HG03280 (cell line): ENCODE results near the gene RIPPLY3.

Experiments
- ATAC-seq: cut with Tn5 transposase; IDR thresholded peaks from one replicate; pipeline ENCODE4 v1.9.1; 2021; ENCODE audit warnings: mild to moderate bottlenecking, moderate library complexity; ENCODE audit not compliant: unreplicated experiment

Gene RIPPLY3

GRCh38 chr21:37006486-37007291 lies at the start of gene RIPPLY3:
Gene RIPPLY3, plus strand, starts transcription at chr21:37006702. Its CDS starts 71 bp downstream, at chr21:37006773.
- ATAC-seq, result no peak

- no peak for ATAC-seq
These were observed 47.3 kb upstream of the RIPPLY3 start for GRCh38 chr21:36959020-36959835.

GRCh38 chr21:36960676-36961284 lies 45.7 kb upstream of the RIPPLY3 start:
- no peak for ATAC-seq

- no peak for ATAC-seq
These were observed 44.3 kb upstream of the RIPPLY3 start for GRCh38 chr21:36962098-36962780.

- ATAC-seq, result no peak
These were observed 42.1 kb upstream of the RIPPLY3 start for GRCh38 chr21:36964398-36964797.

GRCh38 chr21:36964827-36965719 lies 41.4 kb upstream of the RIPPLY3 start:
- ATAC-seq, result no peak

GRCh38 chr21:36965720-36966065 lies 40.8 kb upstream of the RIPPLY3 start:
- no peak for ATAC-seq

GRCh38 chr21:36966066-36966820 lies 40.3 kb upstream of the RIPPLY3 start, which contains the start of gene HLCS:
Gene HLCS, minus strand, starts transcription at chr21:36966669. Its CDS starts 31 bp downstream, at chr21:36966638.
- ATAC-seq, result peak; percentile 76

- ATAC-seq, result peak; percentile 27
These were observed 39.4 kb upstream of the RIPPLY3 start for GRCh38 chr21:36966821-36967768.

- no peak for ATAC-seq
These were observed 38.1 kb upstream of the RIPPLY3 start for GRCh38 chr21:36968414-36968813.

GRCh38 chr21:36968976-36969375 lies 37.5 kb upstream of the RIPPLY3 start:
- no peak for ATAC-seq

GRCh38 chr21:36973986-36974850 lies 32.3 kb upstream of the RIPPLY3 start:
- ATAC-seq, result no peak

- ATAC-seq, result no peak
These were observed 31.7 kb upstream of the RIPPLY3 start for GRCh38 chr21:36974851-36975192.

- ATAC-seq, result no peak
These were observed 30.2 kb upstream of the RIPPLY3 start for GRCh38 chr21:36976228-36976861.

- peak; percentile 65 for ATAC-seq
These were observed 29.4 kb upstream of the RIPPLY3 start for GRCh38 chr21:36976882-36977651.
